ENCODE data around the gene TIAM2.

DNA sequence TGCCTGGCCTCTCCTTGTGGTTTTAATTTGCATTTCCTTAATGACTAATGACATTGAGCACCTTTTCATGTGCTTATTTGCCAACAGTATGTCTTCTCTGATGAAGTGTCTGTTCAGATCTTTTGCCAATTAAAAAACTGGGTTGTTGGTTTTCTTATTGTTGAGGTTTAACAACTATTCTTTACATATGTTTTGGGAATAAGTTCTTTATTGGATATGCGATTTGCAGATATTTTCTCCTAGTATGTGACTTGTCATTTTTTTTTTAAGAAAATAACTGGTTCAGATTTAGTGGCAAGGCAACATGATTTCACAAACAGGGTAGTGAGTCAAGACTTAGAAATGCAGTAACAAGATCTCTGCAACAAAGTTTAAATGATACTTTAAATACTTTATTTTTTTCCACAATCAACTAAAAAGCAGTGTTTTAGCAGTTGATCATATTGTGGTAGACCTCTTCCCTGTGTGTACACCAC, 67.8 kb downstream of the TIAM2 start:
- TF ChIP-seq, protein P1, sequence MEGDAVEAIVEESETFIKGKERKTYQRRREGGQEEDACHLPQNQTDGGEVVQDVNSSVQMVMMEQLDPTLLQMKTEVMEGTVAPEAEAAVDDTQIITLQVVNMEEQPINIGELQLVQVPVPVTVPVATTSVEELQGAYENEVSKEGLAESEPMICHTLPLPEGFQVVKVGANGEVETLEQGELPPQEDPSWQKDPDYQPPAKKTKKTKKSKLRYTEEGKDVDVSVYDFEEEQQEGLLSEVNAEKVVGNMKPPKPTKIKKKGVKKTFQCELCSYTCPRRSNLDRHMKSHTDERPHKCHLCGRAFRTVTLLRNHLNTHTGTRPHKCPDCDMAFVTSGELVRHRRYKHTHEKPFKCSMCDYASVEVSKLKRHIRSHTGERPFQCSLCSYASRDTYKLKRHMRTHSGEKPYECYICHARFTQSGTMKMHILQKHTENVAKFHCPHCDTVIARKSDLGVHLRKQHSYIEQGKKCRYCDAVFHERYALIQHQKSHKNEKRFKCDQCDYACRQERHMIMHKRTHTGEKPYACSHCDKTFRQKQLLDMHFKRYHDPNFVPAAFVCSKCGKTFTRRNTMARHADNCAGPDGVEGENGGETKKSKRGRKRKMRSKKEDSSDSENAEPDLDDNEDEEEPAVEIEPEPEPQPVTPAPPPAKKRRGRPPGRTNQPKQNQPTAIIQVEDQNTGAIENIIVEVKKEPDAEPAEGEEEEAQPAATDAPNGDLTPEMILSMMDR (conservative IDR thresholded peaks at IDR 0.05; ENCODE audit: low read depth, low read length): no peak
- no peak for TF ChIP-seq EZH2 (IDR thresholded peaks at IDR 0.05; ENCODE audit: borderline replicate concordance, low read depth, low read length, poor library complexity, severe bottlenecking)

Data from A673 (cell line).